NB4 (cell line): ENCODE data around the gene HDAC4.
A peak's percentile ranks its signal among the peaks of the same experiment; 100 is the strongest.

ENCODE experiments used
- DNase-seq: peaks from one replicate; pipeline ENCODE4 v3.0.0; 2010; ENCODE audit warnings: low read depth
- H3K4me3 ChIP-seq: one replicate; pipeline ENCODE4 v1.5.1; 2011; ENCODE audit warnings: mild to moderate bottlenecking, low read depth, low read length, moderate library complexity
- CTCF ChIP-seq: IDR thresholded peaks from one replicate; pipeline ENCODE4 v1.5.1; 2012; ENCODE audit warnings: low read depth, low read length
- MAX ChIP-seq: IDR thresholded peaks from 2 replicates; pipeline ENCODE4 v1.6.1; 2011; ENCODE audit warnings: low read depth, low read length
- MYC ChIP-seq: IDR thresholded peaks from 2 replicates; pipeline ENCODE4 v1.6.1; 2011; ENCODE audit warnings: low read depth, low read length
- POLR2A ChIP-seq: IDR thresholded peaks from 2 replicates; pipeline ENCODE4 v1.6.1; 2011; ENCODE audit warnings: mild to moderate bottlenecking; ENCODE audit not compliant: insufficient read length; ENCODE audit errors: extremely low read depth

HDAC4 gene

GRCh38 chr2:239158641-239159475 lies 242.0 kb downstream of the HDAC4 start:
- TF ChIP-seq POLR2A, result no peak
- TF ChIP-seq MAX, result no peak
- TF ChIP-seq MYC, result no peak
- no peak for TF ChIP-seq CTCF
- peak; percentile 17 for DNase-seq
- H3K4me3 ChIP-seq, result no peak overlapping the region

GRCh38 chr2:239157771-239158170 lies 243.0 kb downstream of the HDAC4 start:
- no peak for DNase-seq
- TF ChIP-seq MAX, result no peak
- no peak for TF ChIP-seq POLR2A
- no peak for TF ChIP-seq MYC
- no peak for TF ChIP-seq CTCF
- H3K4me3 ChIP-seq, result no peak overlapping the region

GRCh38 chr2:239157269-239157668 lies 243.6 kb downstream of the HDAC4 start:
- TF ChIP-seq MAX, result no peak
- no peak for TF ChIP-seq MYC
- no peak for TF ChIP-seq CTCF
- TF ChIP-seq POLR2A, result no peak
- DNase-seq, result no peak
- no peak overlapping the region for H3K4me3 ChIP-seq

GRCh38 chr2:239156516-239157265 lies 244.1 kb downstream of the HDAC4 start:
- DNase-seq, result no peak
- TF ChIP-seq MYC, result no peak
- no peak for TF ChIP-seq POLR2A
- TF ChIP-seq MAX, result no peak
- no peak for TF ChIP-seq CTCF
- H3K4me3 ChIP-seq, result no peak overlapping the region

GRCh38 chr2:239155806-239156480 lies 244.9 kb downstream of the HDAC4 start:
- TF ChIP-seq POLR2A, result no peak
- no peak for TF ChIP-seq MYC
- no peak for TF ChIP-seq MAX
- no peak for TF ChIP-seq CTCF
- no peak overlapping the region for H3K4me3 ChIP-seq
- no peak for DNase-seq
